AG10803 (cell line): ENCODE measurements around the gene DNPEP.

Experiments used
- DNase-seq: peaks from one replicate; pipeline ENCODE4 v3.0.0; 2010; ENCODE audit warnings: low read depth
- H3K4me3 ChIP-seq: 2 replicates; pipeline ENCODE4 v1.5.1; 2011; ENCODE audit warnings: mild to moderate bottlenecking, low read length, control low read depth
- CTCF ChIP-seq: conservative IDR thresholded peaks from 2 replicates; pipeline ENCODE4 v1.5.1; 2011; ENCODE audit warnings: mild to moderate bottlenecking, low read length, control low read depth, inconsistent platforms

Gene DNPEP

DNA sequence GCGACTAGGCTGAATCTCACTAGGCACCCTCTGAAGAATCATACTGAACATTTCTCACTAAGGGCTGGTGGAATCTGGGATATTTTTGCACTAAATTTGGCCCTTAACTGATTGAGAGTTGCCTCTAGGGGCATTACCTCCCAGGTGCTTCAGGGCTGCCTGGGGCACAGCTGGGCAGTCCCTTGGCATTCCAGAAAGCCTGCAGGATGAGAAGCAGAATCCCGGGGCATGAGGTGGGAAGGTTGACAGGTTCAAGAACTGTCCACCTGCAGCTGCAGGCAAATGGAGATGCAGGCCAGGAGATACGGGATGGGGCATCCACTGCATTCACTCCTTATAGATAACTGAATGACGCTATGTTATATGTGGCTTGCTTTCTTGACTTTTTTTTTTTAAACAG lies 62.6 kb downstream of the DNPEP start:
- TF ChIP-seq CTCF, result no peak
- no peak overlapping the region for H3K4me3 ChIP-seq
- no peak for DNase-seq

- no peak for DNase-seq
- no peak for TF ChIP-seq CTCF
- no peak overlapping the region for H3K4me3 ChIP-seq
Measured at GRCh38 chr2:219323434-219323833, 64.3 kb downstream of the DNPEP start.
